NCI-H2029 (cell line): ENCODE data around the gene EFTUD2.
A peak's percentile ranks its signal among the peaks of the same experiment; 100 is the strongest.

ENCODE experiments used
- DNase-seq: peaks from one replicate; lab custom pipeline; 2025; lab: John Stamatoyannopoulos, UW

The EFTUD2 gene

GRCh38 chr17:44925731-44926697, 26.8 kb upstream of the EFTUD2 start:
- no peak for DNase-seq

- DNase-seq: no peak
Measured at GRCh38 chr17:44924107-44924544, 24.9 kb upstream of the EFTUD2 start.

- no peak for DNase-seq
Measured at GRCh38 chr17:44922746-44923470, 23.7 kb upstream of the EFTUD2 start.

- DNase-seq: no peak
Measured at GRCh38 chr17:44922136-44922535, 22.9 kb upstream of the EFTUD2 start.

GRCh38 chr17:44921122-44921882, 22.1 kb upstream of the EFTUD2 start:
- DNase-seq: no peak

- DNase-seq: no peak
Measured at GRCh38 chr17:44920565-44920940, 21.3 kb upstream of the EFTUD2 start.

GRCh38 chr17:44919885-44920564, 20.8 kb upstream of the EFTUD2 start:
- DNase-seq: peak; percentile 30

- DNase-seq: no peak
Measured at GRCh38 chr17:44919411-44919810, 20.2 kb upstream of the EFTUD2 start.

GRCh38 chr17:44918006-44918405, 18.8 kb upstream of the EFTUD2 start:
- DNase-seq: no peak

- DNase-seq: no peak
Measured at GRCh38 chr17:44917456-44917855, 18.2 kb upstream of the EFTUD2 start.

- no peak for DNase-seq
Measured at GRCh38 chr17:44916781-44917241, 17.6 kb upstream of the EFTUD2 start.

- no peak for DNase-seq
Measured at GRCh38 chr17:44915862-44916780, 16.9 kb upstream of the EFTUD2 start.

GRCh38 chr17:44915321-44915726, 16.1 kb upstream of the EFTUD2 start, which contains the start of gene GFAP:
Gene GFAP, minus strand, starts transcription at chr17:44915500. Its CDS starts 14 bp downstream, at chr17:44915486.
- DNase-seq: no peak

GRCh38 chr17:44914698-44915271, 15.5 kb upstream of the EFTUD2 start:
- no peak for DNase-seq

GRCh38 chr17:44914148-44914547, 14.9 kb upstream of the EFTUD2 start:
- DNase-seq: no peak

GRCh38 chr17:44913676-44914075, 14.4 kb upstream of the EFTUD2 start:
- DNase-seq: no peak

- no peak for DNase-seq
Measured at GRCh38 chr17:44912763-44913544, 13.7 kb upstream of the EFTUD2 start.

- no peak for DNase-seq
Measured at GRCh38 chr17:44911133-44912001, 12.1 kb upstream of the EFTUD2 start.
